ENCODE data around the gene UBASH3B.

The UBASH3B gene

DNA sequence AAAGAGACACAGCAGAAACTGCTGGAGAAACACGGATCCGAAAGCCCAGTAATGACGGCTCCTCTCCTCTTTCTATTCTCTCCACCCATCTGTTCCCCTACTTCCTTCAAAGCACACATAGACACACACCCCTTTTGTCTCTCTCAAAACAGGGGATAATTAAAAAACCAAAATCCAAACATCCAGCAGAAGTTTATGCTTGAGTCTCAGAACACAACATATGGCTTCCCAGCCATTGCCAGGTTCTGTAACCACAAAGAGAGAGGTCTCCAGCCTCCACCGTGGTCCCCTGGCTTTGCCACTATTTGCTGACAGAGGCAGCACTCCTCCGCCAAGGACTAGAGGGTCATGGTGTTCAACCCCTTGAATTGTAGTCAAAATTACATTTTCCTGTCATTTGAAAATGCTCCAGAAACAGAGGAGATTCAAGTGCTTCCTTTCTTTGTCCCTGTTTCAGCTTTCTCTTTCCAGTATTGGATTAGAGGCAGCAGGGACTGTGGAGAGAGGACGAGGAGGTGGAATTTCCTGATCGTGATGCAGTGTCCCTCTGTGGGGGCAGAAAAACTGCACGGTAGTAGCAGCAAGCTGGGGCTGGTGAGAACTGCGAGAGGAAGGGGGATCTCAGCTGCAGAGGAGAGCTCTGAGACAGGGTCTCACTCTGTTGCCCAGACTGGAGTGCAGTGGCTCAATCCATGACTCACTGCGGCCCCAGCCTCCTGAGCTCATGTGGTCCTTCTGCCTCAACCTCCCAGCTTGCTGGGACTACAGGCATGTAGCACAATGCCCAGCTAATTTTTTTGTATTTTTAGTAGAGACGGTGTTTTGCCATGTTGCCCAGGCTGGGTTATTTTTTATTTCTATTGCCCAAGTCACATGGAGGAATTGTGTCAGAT is 60.3 kb downstream of the UBASH3B start:
- in situ Hi-C loops (cut with MboI; ENCODE audit: low sequenced_read_pairs, unreplicated experiment) = no loop called here
- no peak for DNase-seq (ENCODE audit: low spot score)
- TF ChIP-seq, protein P1, sequence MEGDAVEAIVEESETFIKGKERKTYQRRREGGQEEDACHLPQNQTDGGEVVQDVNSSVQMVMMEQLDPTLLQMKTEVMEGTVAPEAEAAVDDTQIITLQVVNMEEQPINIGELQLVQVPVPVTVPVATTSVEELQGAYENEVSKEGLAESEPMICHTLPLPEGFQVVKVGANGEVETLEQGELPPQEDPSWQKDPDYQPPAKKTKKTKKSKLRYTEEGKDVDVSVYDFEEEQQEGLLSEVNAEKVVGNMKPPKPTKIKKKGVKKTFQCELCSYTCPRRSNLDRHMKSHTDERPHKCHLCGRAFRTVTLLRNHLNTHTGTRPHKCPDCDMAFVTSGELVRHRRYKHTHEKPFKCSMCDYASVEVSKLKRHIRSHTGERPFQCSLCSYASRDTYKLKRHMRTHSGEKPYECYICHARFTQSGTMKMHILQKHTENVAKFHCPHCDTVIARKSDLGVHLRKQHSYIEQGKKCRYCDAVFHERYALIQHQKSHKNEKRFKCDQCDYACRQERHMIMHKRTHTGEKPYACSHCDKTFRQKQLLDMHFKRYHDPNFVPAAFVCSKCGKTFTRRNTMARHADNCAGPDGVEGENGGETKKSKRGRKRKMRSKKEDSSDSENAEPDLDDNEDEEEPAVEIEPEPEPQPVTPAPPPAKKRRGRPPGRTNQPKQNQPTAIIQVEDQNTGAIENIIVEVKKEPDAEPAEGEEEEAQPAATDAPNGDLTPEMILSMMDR (IDR thresholded peaks at IDR 0.05; ENCODE audit: borderline replicate concordance, control extremely low read depth, extremely low read depth, insufficient read depth, missing control alignments) = no peak

DNA sequence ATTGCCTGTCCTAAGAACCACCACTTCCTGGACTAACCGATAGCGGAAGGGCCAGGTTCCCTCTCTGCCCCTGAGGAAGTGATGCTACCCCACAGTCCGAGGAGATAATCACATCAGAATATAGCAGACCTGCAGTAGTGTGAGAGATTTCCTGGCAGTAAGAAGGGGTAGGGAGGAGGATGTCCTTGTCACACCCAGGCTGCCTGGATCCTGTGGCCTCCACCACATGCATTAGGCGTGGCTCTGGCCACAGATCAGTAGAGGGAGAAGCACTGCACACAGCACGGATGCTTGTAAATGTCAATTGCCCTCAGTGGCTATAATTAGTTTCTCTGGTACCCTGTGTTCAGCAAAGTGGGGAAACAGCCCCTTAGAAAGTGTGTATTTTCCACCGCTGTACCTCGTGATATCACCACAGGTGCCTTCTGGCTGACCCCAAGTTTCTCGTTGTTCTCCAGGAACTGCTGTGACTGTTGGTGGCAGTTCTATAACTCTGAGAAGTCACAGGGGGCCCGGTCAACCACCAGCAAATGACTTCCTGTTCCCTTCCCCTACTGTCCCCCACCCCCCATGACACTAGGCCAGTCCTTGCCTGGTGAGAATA is 61.8 kb downstream of the UBASH3B start:
- in situ Hi-C loops (cut with MboI; ENCODE audit: low sequenced_read_pairs, unreplicated experiment) = no loop called here
- DNase-seq (ENCODE audit: low spot score) = peak; percentile 69
- TF ChIP-seq, protein P1 (IDR thresholded peaks at IDR 0.05; ENCODE audit: borderline replicate concordance, control extremely low read depth, extremely low read depth, insufficient read depth, missing control alignments) = no peak

DNA sequence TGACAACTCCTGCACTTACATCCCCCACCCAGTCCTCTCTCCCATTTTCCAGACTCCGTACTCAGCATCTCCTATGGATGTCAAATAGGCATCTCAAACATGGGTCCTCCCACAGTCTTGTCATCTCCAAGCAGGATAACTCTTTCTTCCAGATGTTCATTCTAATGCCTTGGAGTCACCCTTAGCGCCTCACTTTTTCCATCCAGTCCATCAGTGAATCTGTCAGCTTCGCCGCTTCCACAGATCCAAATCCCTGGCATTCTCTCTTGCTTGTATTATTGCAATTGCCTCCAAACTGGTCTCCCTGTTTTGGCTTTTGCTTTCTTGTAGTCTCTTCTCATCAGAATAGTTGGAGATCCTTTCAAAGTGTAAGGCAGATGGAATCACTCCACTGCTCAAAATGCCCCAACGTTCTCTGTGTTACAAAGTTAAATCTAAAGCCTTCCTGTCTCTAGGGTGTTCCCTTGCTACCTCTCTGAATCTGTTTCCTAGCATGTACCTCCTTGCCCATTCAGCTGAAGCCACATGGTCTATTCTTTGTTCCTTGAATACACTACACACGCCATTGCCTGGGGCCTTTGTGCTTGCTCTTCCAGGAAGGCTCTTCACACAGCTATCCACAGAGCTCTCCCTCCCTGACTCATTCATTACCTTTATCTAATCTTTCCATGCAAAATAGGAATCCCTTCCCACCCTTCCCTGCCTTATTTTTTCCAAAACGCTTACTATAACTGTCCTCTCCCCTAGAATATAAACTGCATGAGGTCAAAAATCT is 64.8 kb downstream of the UBASH3B start:
- TF ChIP-seq, protein P1 (IDR thresholded peaks at IDR 0.05; ENCODE audit: borderline replicate concordance, control extremely low read depth, extremely low read depth, insufficient read depth, missing control alignments) = no peak
- in situ Hi-C loops (cut with MboI; ENCODE audit: low sequenced_read_pairs, unreplicated experiment) = no loop called here
- no peak for DNase-seq (ENCODE audit: low spot score)

DNA sequence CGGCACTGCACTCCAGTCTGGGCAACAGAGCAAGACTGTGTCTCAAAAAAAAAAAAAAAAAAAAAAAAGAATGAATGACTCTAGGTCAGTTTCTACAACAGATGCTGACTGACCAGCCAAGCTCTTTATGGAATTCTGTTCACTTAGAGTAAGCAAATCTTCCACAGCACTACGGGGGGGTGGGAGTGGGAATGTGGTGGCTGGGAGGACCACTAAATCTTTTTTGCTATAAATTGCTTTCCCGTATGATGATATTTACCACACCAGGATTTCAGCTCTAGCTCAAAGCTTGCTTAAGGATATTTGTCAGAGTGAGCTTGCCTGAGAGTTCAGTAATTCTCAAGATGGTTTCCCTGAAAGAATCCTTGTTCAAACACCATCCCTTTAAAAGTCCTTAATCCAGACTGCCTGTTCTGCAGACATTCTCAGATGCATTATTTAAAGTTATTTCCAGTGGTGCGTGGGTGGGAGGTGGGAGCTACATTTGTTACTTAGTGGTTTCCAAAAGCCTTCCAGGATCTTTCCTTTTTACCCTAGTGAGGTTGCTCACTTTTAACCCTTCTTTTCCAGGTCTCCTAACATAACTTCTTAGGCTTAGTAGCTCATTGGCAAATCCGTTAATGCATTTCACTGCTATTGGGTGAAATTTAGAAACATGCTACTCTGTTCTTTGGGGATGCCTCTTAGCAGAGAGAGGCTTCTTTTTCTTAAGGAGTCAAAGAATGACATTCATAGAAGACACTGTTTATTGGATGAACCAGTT is 65.9 kb downstream of the UBASH3B start:
- in situ Hi-C loops (cut with MboI; ENCODE audit: low sequenced_read_pairs, unreplicated experiment) = no loop called here
- TF ChIP-seq, protein P1 (IDR thresholded peaks at IDR 0.05; ENCODE audit: borderline replicate concordance, control extremely low read depth, extremely low read depth, insufficient read depth, missing control alignments) = no peak

DNA sequence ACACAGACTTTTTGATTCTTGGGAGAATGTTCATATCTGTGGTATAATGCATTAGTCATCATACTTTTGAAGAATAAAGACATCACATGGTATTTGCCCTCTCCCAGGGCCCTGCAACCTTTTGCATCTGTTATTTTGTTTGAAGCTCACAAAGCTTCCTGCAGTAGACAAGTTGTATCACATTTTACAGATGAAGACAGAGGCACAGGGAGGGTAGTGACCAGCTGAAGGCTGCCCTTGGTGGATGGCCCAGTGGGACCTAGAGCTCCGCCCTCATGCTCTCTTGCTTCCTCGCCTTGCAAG is 66.4 kb downstream of the UBASH3B start:
- TF ChIP-seq, protein P1 (IDR thresholded peaks at IDR 0.05; ENCODE audit: borderline replicate concordance, control extremely low read depth, extremely low read depth, insufficient read depth, missing control alignments) = no peak
- DNase-seq (ENCODE audit: low spot score) = no peak
- in situ Hi-C loops (cut with MboI; ENCODE audit: low sequenced_read_pairs, unreplicated experiment) = no loop called here

More for the DNA sequence above, 65.9 kb downstream of the UBASH3B start:
- no peak for DNase-seq (ENCODE audit: low spot score)

DNA sequence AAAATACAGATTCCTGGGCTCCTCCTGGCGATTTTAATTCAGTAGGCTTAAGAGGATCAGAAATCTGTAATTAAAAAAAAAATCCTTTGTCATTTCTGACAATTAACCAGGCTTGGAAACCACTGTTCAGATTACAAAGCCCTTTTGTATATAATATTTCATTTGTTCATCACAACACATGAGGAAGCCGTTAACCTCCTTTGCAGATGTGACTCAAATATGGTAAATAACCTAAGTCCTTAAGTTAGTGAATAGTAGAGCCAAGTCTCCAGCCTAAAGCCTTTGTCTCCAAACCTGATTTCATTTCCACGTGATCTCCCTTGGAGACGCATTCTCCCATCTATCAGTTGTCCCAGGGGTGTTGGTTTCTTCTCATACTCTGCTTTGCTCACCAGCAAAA is 67.6 kb downstream of the UBASH3B start:
- in situ Hi-C loops (cut with MboI; ENCODE audit: low sequenced_read_pairs, unreplicated experiment) = no loop called here
- TF ChIP-seq, protein P1 (IDR thresholded peaks at IDR 0.05; ENCODE audit: borderline replicate concordance, control extremely low read depth, extremely low read depth, insufficient read depth, missing control alignments) = no peak
- DNase-seq (ENCODE audit: low spot score) = no peak

Measured in GM13976 (cell line).